ENCODE data around the gene KIZ.

GRCh38 chr20:21089391-21089790 lies 36.5 kb upstream of the KIZ start:
- no peak for TF ChIP-seq CTCF (IDR thresholded peaks at IDR 0.05 in 4 of 5, conservative IDR thresholded peaks at IDR 0.05 in 1 of 5)
- no peak for TF ChIP-seq POLR2A (IDR thresholded peaks at IDR 0.05)
